OCI-LY7 (cell line): ENCODE measurements around the gene TEX2. TPM values are rescaled to one million over a fixed set of nuclear protein-coding genes. Genes with fewer than 3 reads are reported as not detected.

Experiments used
- BruUV-seq: library from RNA; stranded (reverse); fragments of 400-500 nt; replicated peaks from 2 replicates; lab custom pipeline; 2021; lab: Mats Ljungman, UMichigan
- CTCF ChIA-PET: fragments of 300-600 bp; sonication (Branson Sonifier 250); formaldehyde crosslinking; loops from one replicate; lab custom pipeline; 2022; ENCODE audit warnings: antibody characterized with exemption; ENCODE audit not compliant: unreplicated experiment; lab: Charles Lee
- POLR2A ChIA-PET: fragments of 300-600 bp; sonication (Branson Sonifier 250); formaldehyde crosslinking; loops from one replicate; lab custom pipeline; 2022; ENCODE audit warnings: antibody characterized with exemption; lab: Charles Lee
- DNase-seq: peaks from one replicate; pipeline ENCODE4 v3.0.0-alpha.2; 2015; ENCODE audit warnings: low spot score
- H2AFZ ChIP-seq: fragments of 200-600 bp; sonication (generic), shearing (Covaris generic); 2 replicates; pipeline ENCODE4 v1.6.1; 2014; ENCODE audit warnings: mild to moderate bottlenecking, antibody characterized with exemption, low read length, moderate library complexity
- H3K27ac ChIP-seq: fragments of 200-600 bp; sonication (generic); 2 replicates; pipeline ENCODE4 v1.5.1; 2014; ENCODE audit warnings: mixed run types, low read depth, mild to moderate bottlenecking, moderate library complexity, low read length, inconsistent platforms; ENCODE audit not compliant: poor library complexity, severe bottlenecking
- H3K36me3 ChIP-seq: fragments of 200-600 bp; sonication (generic); 2 replicates; pipeline ENCODE4 v1.6.1; 2014; ENCODE audit warnings: mild to moderate bottlenecking, antibody characterized with exemption, low read length, moderate library complexity, mixed read lengths; ENCODE audit not compliant: insufficient read depth
- H3K4me1 ChIP-seq: fragments of 200-600 bp; sonication (generic); 2 replicates; pipeline ENCODE4 v1.5.1; 2014; ENCODE audit warnings: mild to moderate bottlenecking, low read length; ENCODE audit not compliant: insufficient read depth, poor library complexity, severe bottlenecking
- H3K4me2 ChIP-seq: fragments of 200-600 bp; sonication (generic); 2 replicates; pipeline ENCODE4 v1.6.1; 2014; ENCODE audit warnings: mild to moderate bottlenecking, low read length
- H3K4me3 ChIP-seq: fragments of 200-600 bp; sonication (generic); 2 replicates; pipeline ENCODE4 v1.5.1; 2014; ENCODE audit warnings: mild to moderate bottlenecking, low read depth, low read length; ENCODE audit not compliant: poor library complexity, severe bottlenecking
- H3K79me2 ChIP-seq: fragments of 200-600 bp; sonication (generic); 2 replicates; pipeline ENCODE4 v1.6.1; 2016; ENCODE audit warnings: low read depth, mild to moderate bottlenecking, low read length, moderate library complexity, mixed read lengths; ENCODE audit not compliant: insufficient read depth
- H3K9me2 ChIP-seq: fragments of 200-600 bp; sonication (generic); 2 replicates; pipeline ENCODE4 v1.6.1; 2016; ENCODE audit warnings: mild to moderate bottlenecking, low read length, mixed read lengths; ENCODE audit not compliant: insufficient read depth
- H3K9me3 ChIP-seq: fragments of 200-600 bp; sonication (generic); 2 replicates; pipeline ENCODE4 v1.6.1; 2014; ENCODE audit warnings: mild to moderate bottlenecking, mixed run types, low read length, mixed read lengths
- H4K20me1 ChIP-seq: fragments of 200-600 bp; sonication (generic); 2 replicates; pipeline ENCODE4 v1.6.1; 2014; ENCODE audit warnings: mild to moderate bottlenecking, antibody characterized with exemption, low read length, moderate library complexity, mixed read lengths; ENCODE audit not compliant: insufficient read depth
- CTCF ChIP-seq: fragments of 200-600 bp; sonication (generic); conservative IDR thresholded peaks from 2 replicates; pipeline ENCODE4 v1.5.1; 2014; ENCODE audit warnings: mild to moderate bottlenecking, antibody characterized with exemption, low read length, moderate library complexity, mixed read lengths
- EZH2phosphoT487 ChIP-seq: fragments of 200-600 bp; sonication (generic); IDR thresholded peaks from 2 replicates; pipeline ENCODE4 v1.6.1; 2018; ENCODE audit warnings: low read depth, borderline replicate concordance, mild to moderate bottlenecking, mixed run types, antibody characterized with exemption, low read length, moderate library complexity, mixed read lengths
- intact Hi-C: fragments of 100-400 bp; cut with micrococcal nuclease; formaldehyde crosslinking; loops from one replicate; pipeline ENCODE4 v1.10.0; 2022; ENCODE audit not compliant: unreplicated experiment
- total RNA-seq, 2 experiments: library from RNA; depleted of rRNA in 1 of 2; stranded (reverse); fragments of >200 nt in 1 of 2; shearing (Covaris generic) in 1 of 2; gene quantifications; 2 replicates each; pipeline ENCODE4 v1.2.3, GENCODE V29; 2014 to 2022

Gene TEX2
- total RNA-seq, 2 experiments from 2014 or later: 7.4 to 12.4 TPM

- CTCF ChIA-PET: no interaction called here
- POLR2A ChIA-PET: no interaction called here
- intact Hi-C loops: no loop called here
Observed at GRCh38 chr17:64155751-64156544, 107.1 kb downstream of the TEX2 start.

GRCh38 chr17:64155129-64155528, 107.9 kb downstream of the TEX2 start:
- Histone ChIP-seq H2AFZ (no peak overlapping the region), H3K4me2 (no peak overlapping the region), H3K36me3 (peaks cover 20% of the 10 kb centered on the region), H3K4me3 (no peak overlapping the region), H3K79me2 (no peaks in the 10 kb centered on the region), H3K9me3 (no peaks in the 10 kb centered on the region), H3K4me1 (peaks cover 6% of the 10 kb centered on the region), H3K9me2 (no peaks in the 10 kb centered on the region), H3K27ac (no peak overlapping the region), H4K20me1 (no peaks in the 10 kb centered on the region)
- no peak for DNase-seq
- intact Hi-C loops: no loop called here
- ChIA-PET CTCF (no interaction called here), POLR2A (interaction anchor here (0.6 to 1.1 kb wide), 2 partner anchors 10 to 13 kb away, joined by 3 read pairs; no protein-coding TSS in a partner anchor)
- TF ChIP-seq EZH2phosphoT487 (no peak), CTCF (no peak)
- no TSS peak for BruUV-seq

More at GRCh38 chr17:64155751-64156544, 107.1 kb downstream of the TEX2 start:
- peaks cover 18% of the 10 kb centered on the region; the same call in 1 of the 2 replicates for H3K36me3 ChIP-seq
- TF ChIP-seq EZH2phosphoT487: no peak
- no peak for DNase-seq
- no peaks in the 10 kb centered on the region for H3K79me2 ChIP-seq
- BruUV-seq: no TSS peak
- no peaks in the 10 kb centered on the region for H4K20me1 ChIP-seq
- H2AFZ ChIP-seq: no peak overlapping the region
- H3K27ac ChIP-seq: no peak overlapping the region
- H3K9me3 ChIP-seq: no peaks in the 10 kb centered on the region
- no peaks in the 10 kb centered on the region for H3K9me2 ChIP-seq
- H3K4me1 ChIP-seq: peaks cover 6% of the 10 kb centered on the region
- H3K4me2 ChIP-seq: no peak overlapping the region
- no peak overlapping the region for H3K4me3 ChIP-seq

GRCh38 chr17:64154717-64155116, 108.3 kb downstream of the TEX2 start:
- DNase-seq: no peak
- Histone ChIP-seq H3K4me3 (no peak overlapping the region), H3K36me3 (peaks cover 21% of the 10 kb centered on the region), H3K79me2 (no peaks in the 10 kb centered on the region), H3K27ac (no peak overlapping the region), H2AFZ (no peak overlapping the region), H3K4me2 (no peak overlapping the region), H4K20me1 (no peaks in the 10 kb centered on the region), H3K9me2 (no peaks in the 10 kb centered on the region), H3K4me1 (peaks cover 6% of the 10 kb centered on the region), H3K9me3 (no peaks in the 10 kb centered on the region)
- ChIA-PET CTCF (no interaction called here), POLR2A (interaction anchor here (0.6 to 1.1 kb wide), 2 partner anchors 9 to 14 kb away, joined by 3 read pairs; no protein-coding TSS in a partner anchor)
- intact Hi-C loops: no loop called here
- TF ChIP-seq EZH2phosphoT487 (no peak), CTCF (no peak)
- BruUV-seq: no TSS peak
